ENCODE results near the gene CKS1B.

CKS1B gene

DNA sequence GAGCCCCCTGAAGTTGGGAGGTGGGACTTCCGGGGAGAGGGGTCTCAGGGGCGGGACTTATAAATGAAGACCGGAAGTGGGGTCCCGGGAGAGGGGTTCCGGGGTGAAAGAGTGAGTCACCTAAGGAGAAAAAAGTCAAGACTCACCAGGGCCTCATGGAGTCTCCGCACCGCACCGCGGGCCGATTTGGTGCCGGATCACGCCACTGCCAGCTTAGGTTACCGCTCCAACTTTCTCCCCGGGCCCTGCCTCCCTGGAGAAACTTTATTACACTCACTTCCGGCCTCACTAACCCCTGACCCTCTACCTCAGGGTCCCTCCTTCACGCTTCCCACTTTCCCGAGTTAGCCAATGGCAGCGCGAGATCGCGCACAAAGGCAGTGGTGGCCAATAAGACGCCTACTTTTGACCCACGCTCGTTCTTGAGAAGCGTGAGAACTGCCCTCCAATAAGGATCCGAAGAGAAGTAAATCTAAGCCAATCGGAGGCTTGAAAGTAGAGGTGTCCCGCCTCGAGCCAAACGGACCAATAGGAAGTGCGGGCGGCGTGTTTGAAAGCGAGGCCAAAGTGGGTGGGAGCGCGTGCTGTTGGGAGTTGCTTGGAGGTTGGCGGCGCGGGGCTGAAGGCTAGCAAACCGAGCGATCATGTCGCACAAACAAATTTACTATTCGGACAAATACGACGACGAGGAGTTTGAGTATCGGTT lies at the start of gene CKS1B:
CKS1B (plus strand) TSS at position 580 of the 706 bp plus-strand sequence; CDS start at position 645, 65 bp downstream.
- peak; percentile 100 for DNase-seq (ENCODE audit: low read depth)

DNA sequence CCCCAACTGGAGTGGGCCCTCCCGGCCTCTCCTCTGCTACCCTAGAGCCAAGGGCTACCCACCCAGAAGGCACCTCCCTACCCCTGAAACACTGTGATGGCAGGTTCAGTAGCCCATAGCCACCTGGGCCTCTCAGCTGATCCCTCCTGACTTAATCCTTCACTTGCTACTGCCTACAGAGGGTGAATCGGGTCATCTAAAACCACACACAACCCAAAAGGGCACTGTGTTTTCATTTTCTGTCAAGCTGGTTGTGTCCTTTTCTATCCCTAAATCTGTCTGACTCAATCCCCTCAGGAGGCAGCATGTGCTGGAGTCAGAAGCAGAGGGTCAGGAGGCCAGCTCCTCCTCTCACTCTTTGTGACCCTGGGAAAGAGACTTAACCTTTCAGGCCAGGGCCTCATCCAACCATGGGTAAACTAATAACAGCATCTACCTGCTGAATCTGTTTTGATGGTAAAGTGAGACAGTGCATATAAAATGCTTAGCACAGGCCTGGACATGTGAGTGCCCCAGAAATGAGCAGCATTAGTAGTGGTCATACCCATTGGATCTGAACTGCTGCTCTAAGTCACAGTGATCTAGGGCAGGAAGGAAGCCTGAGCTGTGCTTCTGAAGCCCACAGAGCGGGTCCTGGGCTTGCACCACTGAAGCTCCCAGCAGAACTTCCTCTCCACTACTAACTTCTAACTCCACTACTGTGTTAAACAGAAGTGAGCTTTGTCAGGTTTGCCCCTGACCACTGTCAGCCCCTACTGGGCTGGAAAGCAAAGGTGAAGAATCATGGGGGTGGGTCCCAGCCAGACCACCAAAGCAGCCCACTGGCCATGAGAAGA lies 48.9 kb upstream of the CKS1B start:
- no peak for DNase-seq (ENCODE audit: low read depth)

DNA sequence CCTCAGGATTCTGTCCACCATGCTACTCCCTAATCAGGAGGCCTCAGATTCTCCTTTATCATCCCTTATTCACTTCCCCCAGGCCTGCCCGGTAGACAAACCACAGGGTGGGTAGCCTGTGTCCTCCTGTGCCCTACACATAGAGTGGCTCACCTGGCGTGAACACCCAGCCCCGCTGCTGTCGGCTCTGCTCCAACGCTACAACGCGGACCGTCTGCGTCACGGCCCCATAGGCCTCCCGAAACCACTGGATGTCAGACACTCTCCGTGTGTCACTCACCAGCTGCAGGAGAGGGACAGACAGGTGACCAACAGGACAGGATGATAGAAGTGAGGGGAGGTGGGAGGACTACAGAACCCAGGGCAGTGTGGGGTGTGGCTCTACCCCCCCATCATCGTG lies 48.3 kb upstream of the CKS1B start:
- no peak for DNase-seq (ENCODE audit: low read depth)

DNA sequence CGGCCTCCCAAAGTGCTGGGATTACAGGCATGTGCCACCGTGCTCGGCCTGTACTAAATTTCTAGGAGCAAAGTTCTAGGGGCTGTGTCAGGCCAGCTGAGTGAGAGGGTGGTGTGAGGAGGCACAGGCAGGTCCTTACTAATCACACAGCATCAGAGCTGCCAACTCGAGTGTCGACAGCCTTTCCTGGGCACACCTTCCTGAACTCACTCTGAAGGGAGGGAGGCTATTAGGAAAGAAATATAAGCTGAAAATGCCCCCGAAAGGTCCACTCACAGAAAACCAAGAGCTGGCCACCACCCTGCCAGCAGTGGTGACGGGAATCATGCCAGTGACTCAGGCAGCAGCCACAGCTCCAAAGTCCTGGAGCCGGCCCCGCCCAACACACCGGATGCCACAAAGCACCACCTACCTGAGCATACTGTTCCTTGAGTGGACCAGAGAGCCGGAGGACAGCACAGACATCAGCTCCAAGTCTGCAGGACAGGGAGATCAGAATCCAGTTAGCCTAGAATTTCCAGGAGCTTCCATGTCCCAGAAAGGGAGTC lies 42.5 kb upstream of the CKS1B start:
- DNase-seq (ENCODE audit: low read depth): no peak

DNA sequence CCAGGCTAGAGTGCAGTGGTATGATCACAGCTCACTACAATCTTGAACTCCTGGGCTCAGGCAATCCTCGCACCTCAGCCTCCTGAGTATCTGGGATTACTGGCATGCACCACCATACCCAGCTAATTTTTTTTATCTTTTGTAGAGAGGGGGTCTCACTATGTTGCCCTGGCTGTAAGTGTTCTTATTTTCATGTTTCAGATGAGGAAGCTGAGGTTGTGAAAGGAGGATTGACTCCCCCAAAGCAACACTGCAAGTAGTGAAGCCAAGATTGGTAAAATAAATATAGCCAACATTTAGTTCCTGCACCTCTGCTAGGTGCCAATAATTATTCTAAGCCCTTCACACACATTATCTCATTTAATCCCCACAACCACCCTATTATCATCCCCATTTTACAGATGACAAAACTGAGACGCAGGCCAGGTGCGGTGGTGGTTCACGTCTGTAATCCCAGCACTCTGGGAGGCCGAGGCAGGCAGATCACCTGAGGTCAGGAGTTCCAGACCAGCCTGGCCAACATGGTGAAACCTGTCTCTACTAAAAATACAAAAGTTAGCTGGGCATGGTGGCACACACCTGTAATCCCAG lies 40.0 kb upstream of the CKS1B start:
- DNase-seq (ENCODE audit: low read depth): no peak

DNA sequence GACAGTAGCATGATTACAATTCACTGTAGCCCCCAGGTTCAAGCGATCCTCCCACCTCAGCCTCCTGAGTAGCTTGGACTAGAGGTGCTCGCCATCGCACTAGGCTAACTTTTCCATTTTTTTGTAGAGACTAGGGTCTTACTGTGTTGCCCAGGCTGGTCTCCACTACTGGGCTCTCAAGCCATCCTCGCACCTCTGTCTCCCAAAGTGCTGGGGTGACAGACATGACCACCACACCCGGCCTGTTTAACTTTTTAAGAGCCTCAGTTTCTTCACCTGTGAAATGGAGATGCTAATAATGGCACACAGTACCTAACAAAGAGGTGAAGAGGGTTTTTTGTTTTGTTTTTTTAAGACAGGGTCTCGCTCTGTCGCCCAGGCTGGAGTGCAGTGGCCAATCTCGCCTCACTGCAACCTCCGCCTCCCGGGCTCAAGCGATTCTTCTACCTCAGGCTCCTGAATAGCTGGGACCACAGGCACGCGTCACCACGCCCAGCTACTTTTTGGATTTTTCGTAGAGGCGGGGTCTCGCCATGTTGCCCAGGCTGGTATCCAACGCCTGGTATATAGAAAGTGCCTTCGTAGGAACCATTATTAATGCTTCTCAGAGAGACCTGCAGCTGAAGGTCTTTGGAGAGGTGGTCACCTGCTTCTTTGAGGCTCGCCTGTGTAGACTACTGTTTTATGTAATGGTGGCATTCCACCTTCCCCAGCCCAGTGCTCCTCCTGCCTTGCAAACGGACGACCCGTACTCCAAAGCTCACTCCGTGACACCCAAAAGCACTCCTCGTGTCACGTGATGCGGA lies 38.5 kb upstream of the CKS1B start:
- DNase-seq (ENCODE audit: low read depth): no peak

DNA sequence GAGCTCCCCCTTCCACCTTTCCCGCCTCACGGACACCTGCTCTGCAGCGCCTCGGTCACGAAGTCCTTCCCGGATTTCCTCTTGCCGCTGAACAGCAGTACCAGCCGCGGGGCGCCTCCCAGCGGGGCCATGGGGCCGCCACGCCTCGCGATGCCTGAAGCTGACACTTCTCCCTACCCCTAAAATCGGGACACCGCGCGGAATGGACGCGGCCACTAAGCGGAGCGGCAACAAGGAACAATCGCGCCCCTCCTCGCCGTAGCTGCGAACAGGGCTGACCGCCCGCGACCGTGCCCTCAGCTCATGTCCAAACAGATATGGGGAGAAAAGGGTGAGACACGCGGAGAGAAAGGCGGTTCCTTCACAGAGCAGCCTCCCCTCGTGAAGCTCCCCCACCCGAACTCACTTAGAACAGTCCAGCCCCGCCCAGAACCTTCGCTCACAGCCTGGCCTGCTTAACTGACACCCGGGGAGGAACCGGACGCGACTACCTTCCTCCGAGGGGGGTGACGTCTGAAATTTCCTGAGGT lies 37.9 kb upstream of the CKS1B start, which contains the start of gene PMVK:
PMVK (minus strand) TSS at position 165 of the 530 bp plus-strand sequence; CDS start at position 131, 34 bp downstream.
- DNase-seq (ENCODE audit: low read depth): peak; percentile 93

DNA sequence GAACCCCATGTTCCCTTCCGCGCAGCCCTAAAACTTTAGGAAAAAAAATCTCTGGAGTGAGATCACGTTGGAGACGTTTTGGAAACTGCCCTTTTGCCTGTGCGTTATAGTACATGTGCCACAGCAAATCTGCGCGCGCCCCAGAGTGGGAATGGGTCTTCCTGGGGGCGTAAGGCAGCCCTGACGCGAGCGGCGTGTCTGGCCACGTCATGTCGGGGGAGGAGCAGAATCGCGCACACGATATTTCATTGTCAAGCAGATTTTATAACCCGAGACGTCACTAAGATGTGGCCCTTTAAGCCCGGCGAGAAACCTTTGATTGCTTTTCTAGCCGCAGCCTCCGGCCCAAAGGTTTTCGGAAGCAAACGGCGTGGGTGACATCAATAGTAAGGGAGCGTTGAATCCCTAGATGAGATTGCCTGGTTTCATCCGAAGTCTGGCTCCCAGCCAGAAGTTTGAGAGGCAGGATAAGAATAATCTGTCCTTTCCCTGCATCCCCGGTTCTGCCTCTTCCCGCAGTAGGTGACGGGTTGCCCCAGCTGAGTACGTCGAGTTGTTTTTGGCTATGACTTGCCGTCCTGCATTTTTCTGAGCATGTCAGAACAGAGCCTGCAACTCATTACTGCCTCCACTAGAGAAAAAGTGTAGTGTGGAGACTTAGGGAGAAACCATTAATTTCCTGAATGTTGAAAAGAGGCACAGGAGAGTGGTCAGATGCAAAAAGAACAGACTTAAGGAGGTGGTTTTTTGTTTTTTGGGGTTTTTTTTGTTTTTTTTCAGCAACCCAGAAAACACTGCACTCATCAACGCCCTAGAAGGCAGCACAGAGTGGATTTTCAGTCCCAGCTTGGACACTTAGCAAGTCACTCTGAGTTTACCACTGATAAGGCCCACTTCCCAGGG lies 37.1 kb upstream of the CKS1B start:
- peak; percentile 90 for DNase-seq (ENCODE audit: low read depth)

DNA sequence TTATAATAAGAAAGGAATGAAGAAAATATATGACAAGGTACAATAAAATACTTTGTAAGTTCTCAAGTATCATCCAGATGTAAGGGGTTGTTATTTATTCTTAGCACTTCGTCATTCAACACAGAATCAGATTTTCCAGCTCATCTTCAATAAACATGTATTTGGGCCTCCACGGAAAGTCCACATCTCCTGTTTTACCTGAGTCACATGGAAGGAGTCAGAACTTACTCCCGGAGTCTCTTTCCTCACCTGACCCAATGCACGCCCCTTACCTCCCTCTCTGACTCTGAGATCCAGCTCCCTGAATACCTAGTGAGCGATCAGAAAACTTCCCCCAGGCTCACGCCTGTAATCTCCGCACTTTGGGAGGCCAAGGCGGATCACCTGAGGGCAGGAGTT lies 36.5 kb upstream of the CKS1B start:
- DNase-seq (ENCODE audit: low read depth): no peak

DNA sequence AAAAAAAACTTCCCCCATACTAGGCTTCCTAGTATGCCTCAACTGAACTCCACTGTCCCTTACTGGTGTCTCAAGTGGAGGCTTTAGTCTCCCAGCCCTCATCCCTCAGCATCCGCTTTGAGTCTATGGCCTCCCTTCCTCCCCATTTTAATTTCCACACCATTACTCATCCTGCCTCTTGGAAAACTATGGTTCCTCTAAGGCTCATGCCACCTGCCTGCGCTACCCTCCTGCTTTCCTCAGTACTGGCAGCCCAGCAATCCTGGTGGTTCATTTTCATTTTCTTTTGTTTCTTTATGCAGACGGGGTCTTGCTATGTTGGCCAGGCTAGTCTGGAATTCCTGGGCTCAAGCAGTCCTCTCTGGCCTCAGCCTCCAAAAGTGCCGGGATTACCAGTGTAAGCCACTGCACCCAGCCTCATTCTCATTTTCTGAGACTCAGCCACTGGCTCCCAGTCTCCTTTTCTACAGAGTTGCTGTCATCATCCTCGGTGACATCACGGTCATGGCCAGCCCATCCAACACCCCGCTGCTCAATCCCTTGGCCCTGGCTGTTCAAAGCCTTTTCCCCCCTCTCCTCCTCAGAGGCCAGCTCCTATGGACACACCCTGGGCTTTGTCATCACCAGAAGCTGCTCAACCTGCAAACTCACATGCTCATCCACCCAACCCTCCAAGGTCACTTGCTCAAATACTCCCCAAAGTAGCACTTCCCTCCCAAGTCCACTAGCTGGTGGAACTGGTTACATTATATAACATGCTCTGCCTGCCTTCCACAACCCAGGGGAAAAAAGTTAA lies 35.7 kb upstream of the CKS1B start:
- DNase-seq (ENCODE audit: low read depth): no peak

DNA sequence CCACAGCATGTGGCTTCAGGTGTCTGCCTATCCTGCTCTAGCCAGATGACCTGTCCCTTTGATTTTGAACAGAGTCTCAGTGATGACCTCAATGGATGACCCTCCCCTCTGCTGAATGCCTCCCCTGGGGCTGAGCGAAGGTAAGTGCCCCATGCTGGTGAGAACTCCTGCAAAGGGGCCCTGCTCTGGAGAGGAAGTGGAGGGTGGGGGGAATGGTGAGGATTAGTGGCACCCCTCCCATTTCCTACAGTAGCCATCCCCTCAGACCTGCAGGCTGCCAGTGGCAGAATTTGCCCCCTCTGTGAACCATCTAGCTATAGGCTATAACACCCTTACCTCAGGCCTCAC lies 34.3 kb upstream of the CKS1B start:
- DNase-seq (ENCODE audit: low read depth): no peak

DNA sequence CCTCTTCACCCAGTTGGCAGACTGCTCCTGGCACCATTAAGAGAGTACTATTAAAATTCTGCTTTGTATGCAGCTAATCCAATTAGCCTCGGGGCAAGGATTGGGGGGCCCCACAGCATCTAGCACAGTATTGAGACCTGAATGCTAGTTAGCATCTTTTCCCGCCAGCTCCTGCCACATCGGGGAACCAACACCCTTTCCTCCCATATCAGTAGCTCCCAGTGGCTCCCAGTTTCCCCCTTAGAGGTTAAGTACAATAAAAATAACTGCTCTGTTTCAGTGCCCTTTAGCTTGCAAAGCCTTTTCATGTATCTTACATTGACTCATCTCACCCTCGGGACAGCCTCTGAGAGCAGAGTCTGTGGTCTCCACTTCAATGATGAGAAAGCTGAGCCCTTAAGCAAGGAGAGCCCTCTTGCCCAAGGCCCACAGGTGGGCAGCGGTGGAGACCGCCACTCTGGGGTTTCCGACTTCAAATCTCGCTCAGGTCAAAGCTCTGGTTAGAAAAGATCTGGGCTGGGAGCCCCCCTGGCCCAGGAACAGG lies 33.8 kb upstream of the CKS1B start:
- DNase-seq (ENCODE audit: low read depth): no peak

DNA sequence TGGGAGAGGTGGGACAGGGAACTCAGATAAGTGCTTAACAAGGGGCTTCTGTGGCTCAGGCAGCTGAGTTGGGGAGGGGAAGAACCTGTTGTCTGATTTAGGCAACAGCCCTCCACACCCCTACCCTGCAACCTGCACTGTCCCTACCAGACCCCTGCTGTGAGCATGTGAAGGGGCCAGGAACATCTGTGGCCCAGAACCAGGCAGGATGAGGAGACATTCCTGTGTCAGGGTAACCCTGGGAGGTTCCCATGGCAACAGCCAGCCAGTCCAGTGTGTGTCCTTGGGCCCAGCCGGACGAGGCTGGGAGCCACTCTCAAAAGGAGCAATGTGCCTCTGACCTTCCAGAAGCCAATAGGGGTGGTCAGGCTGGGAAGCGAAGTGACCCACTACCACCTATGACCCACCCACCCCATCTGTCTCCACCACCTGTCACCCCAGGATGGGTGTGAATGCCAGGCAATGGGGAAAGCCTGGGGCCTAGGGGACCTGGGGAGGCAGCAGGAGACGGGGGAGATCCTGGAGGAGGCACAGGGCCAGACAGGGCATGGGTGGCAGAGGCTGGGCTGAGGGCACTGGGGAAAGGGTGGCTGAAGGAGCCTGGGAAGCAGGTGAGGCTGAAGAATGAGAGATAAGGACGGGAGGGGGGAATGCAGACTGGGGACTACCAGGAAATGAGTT lies 33.0 kb upstream of the CKS1B start:
- DNase-seq (ENCODE audit: low read depth): no peak

DNA sequence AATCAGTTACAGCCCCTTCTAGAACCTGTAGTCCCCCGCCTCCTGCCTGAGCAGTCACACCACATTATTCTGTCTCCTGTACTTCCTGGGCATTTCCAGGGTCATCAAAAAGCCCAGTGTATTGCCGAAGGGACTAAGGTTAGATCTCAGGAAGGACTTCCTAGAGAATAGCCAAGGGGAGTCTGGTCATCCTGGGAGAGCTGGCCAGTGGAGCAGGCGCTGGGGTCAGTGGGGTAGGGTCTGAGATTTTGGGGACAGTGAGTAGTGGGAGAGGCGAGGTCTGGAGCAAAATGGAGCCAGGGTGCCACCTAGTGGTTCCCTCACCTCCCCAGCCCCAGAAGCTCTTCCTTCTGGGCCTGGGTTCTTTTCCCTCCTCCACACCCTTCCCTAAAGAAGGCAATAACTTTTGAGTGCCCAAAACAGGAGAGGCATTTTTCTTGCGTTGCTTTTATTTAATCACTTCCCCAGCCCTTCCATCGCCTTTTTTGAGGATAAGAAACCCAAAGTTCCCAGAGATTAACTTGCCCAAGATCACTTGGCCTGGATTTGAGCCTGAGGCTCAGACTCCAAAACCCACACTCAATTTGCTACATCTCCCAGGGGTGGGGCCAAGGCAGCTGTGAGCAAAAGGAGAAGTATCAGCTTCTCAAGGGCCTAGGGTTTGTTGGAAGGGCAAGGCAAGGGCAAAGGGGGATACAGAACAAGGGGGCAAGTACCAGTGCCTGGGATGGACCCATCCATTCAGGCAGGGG lies 30.7 kb upstream of the CKS1B start:
- no peak for DNase-seq (ENCODE audit: low read depth)

DNA sequence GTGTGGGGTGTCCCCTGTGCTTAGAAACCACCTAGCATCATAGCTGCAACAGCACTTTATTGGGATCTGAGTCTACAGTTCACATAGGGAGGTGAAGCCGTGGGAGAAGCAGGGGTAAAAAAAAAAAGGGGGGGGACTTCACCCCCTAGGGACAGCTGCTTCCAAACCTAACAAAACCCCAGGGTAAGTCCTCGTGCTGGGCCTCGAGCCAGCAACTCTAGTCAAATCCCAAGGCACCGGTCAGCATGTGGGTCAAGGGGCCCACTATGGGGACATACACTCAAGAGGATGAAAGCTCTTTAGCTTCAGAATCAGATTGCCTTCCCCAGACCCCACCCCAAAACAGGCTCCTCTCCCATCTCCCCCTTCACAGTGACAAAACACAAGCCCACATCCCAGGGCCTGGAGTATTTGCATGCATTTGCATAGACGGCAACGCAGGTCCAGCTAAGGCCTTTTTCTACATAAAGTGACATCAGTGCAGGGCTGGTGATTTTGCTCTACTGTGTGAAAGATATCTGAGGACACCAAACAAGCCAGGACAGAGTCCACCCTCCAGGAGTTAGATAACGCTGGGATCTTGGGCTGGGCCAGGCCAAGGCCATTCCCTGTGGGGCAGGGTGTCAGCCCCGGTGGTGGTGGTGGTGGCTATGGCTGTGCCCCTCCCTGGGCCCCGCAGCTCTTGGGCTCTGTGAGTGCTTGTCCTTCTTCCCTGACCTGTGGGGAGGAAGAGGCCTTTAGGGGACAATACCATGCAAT lies 29.9 kb upstream of the CKS1B start:
- DNase-seq (ENCODE audit: low read depth): no peak

DNA sequence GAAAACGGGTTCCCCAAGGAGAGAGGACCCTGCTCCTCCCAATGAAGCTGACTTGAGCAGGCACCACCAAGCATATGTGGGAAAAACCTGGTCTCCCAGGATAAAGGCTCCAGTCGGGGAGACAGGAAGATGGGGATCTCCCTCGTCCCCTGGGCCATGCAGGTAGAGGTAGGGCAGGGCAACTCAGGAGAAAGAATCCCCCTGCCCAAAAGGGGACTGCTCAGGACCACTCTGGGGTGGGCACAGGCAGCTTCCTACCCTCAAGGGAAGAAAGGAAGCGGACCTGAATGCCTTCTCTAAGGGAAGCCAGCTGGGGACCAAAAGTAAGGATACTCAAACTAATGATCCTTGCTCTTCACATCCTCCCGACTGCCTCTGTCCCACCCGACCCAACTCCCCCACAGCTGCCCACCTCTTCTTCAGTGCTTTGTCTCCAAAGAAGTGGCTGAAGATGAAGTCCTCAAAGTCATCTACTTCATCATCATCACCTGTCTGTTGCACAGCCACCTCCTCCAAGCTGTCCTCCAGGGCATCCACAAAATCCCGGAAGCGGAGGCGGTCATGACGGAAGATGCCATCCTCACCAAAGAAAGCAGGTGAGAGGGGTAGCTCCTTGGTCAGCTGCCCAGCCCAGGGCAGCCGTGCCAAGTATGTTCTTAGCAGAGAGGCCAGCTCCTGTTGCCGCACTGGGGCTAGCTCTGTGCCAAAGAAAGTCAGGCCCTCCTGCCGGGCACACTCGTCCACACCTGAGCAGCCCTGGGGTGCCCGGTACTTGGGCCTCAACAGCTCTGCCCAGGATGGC lies 29.1 kb upstream of the CKS1B start:
- no peak for DNase-seq (ENCODE audit: low read depth)
